Coronary artery (tissue), 2 donors: ENCODE measurements around the gene ITGAE.
"Not testable (repeated sequence)": the region's sequence is repeated elsewhere in the genome, so short reads cannot be mapped to it uniquely, and the experiment has no call there.

Experiments
- DNase-seq: peaks from one replicate; pipeline ENCODE4 v3.0.0-alpha.2; 2017; ENCODE audit warnings: low spot score
- H3K27ac ChIP-seq, 2 donors: fragments of 200-600 bp; sonication (generic); one replicate each; pipeline ENCODE4 v1.5.1; 2016 to 2019
- H3K4me3 ChIP-seq: fragments of 200-600 bp; sonication (generic); 2 replicates; pipeline ENCODE4 v1.5.1; 2016; ENCODE audit warnings: mild to moderate bottlenecking, moderate library complexity
- CTCF ChIP-seq: fragments of 200-600 bp; sonication (generic); IDR thresholded peaks from one replicate; pipeline ENCODE4 v1.5.1; 2019; ENCODE audit warnings: antibody characterized with exemption

The ITGAE gene

GRCh38 chr17:3730881-3731429 lies 70.0 kb downstream of the ITGAE start:
- H3K27ac ChIP-seq: no peak overlapping the region
- DNase-seq: no peak

GRCh38 chr17:3729881-3730280 lies 71.1 kb downstream of the ITGAE start:
- no peak for DNase-seq
- H3K4me3 ChIP-seq: no peak overlapping the region
- no peak overlapping the region for H3K27ac ChIP-seq
- no peak for TF ChIP-seq CTCF

More at GRCh38 chr17:3730881-3731429, 70.0 kb downstream of the ITGAE start:
- no peak for TF ChIP-seq CTCF
- H3K4me3 ChIP-seq: no peak overlapping the region

- H3K4me3 ChIP-seq, DNase-seq: not testable (repeated sequence)
Observed at GRCh38 chr17:3728099-3728498, 72.9 kb downstream of the ITGAE start.

GRCh38 chr17:3727041-3727440 lies 73.9 kb downstream of the ITGAE start:
- Histone ChIP-seq H3K27ac (no peak overlapping the region), H3K4me3 (no peak overlapping the region)
- no peak for DNase-seq
- TF ChIP-seq CTCF: no peak

More at GRCh38 chr17:3728099-3728498, 72.9 kb downstream of the ITGAE start:
- H3K27ac ChIP-seq: not testable (repeated sequence)

GRCh38 chr17:3724378-3725077 lies 76.5 kb downstream of the ITGAE start:
- TF ChIP-seq CTCF: no peak
- Histone ChIP-seq H3K4me3 (peak overlapping the region; percentile 82), H3K27ac (no peak overlapping the region)
- DNase-seq: no peak

- Histone ChIP-seq H3K27ac (peak within 1 kb of the TSS; percentile 75 to 89), H3K4me3 (peak within 1 kb of the TSS; percentile 82)
- DNase-seq: peak; percentile 87
- no peak for TF ChIP-seq CTCF
Observed at GRCh38 chr17:3723556-3724377, 77.2 kb downstream of the ITGAE start, which contains the start of gene HASPIN. HASPIN (plus strand) TSS chr17:3723903; CDS start chr17:3723936, 33 bp downstream.

- H3K27ac ChIP-seq: peak overlapping the region; percentile 75 to 89
- no peak for DNase-seq
- TF ChIP-seq CTCF: no peak
- H3K4me3 ChIP-seq: peak overlapping the region; percentile 82
Observed at GRCh38 chr17:3723188-3723555, 77.8 kb downstream of the ITGAE start.
